ENCODE results near the gene LEF1.

Gene LEF1

DNA sequence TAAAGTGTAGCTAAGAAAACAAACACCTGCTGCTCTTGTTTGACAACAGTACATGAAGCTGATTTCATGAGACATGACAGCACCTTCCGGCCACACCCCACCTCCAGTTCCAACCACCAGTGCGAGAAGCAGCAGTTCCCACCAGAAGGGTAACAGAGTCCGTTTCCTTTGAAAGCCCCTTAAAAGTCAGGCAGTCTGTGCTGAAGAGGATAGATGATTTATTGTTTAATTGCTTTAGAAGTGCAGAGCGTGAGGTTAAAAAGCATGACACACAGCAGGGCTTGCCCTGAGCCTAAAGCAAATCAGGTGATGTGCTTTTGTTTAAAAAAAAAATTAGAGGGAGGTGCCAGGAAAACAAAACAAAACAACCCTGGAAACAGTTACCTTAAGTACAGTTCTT lies 96.4 kb downstream of the LEF1 start:
- H3K4me3 ChIP-seq (ENCODE audit: control insufficient read depth, low read depth, low read length) = no peak overlapping the region
- TF ChIP-seq, protein P1, sequence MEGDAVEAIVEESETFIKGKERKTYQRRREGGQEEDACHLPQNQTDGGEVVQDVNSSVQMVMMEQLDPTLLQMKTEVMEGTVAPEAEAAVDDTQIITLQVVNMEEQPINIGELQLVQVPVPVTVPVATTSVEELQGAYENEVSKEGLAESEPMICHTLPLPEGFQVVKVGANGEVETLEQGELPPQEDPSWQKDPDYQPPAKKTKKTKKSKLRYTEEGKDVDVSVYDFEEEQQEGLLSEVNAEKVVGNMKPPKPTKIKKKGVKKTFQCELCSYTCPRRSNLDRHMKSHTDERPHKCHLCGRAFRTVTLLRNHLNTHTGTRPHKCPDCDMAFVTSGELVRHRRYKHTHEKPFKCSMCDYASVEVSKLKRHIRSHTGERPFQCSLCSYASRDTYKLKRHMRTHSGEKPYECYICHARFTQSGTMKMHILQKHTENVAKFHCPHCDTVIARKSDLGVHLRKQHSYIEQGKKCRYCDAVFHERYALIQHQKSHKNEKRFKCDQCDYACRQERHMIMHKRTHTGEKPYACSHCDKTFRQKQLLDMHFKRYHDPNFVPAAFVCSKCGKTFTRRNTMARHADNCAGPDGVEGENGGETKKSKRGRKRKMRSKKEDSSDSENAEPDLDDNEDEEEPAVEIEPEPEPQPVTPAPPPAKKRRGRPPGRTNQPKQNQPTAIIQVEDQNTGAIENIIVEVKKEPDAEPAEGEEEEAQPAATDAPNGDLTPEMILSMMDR (conservative IDR thresholded peaks at IDR 0.05; ENCODE audit: control insufficient read depth, insufficient read depth, low read depth, low read length) = no peak
- no peak for DNase-seq (ENCODE audit: low read depth)

DNA sequence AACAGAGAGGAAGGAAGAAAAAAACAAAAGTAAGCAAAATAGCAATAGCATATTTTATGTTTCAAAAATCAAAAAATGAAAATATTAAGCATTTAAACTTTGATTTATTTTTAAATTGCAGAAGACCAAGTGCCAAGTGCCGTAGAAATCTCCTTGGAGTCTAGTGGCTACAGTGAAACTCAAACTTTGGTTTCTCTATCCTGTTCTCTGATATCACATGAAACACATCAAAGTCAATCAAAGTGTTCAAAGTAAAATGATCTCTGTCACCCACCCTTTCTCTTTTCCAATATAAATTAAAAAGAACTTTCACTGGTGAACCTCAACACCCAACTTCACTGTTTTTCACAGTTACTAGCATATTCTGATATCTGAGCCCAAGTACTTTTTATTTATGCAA lies 98.0 kb downstream of the LEF1 start:
- no peak overlapping the region for H3K4me3 ChIP-seq (ENCODE audit: control insufficient read depth, low read depth, low read length)
- TF ChIP-seq, protein P1 (conservative IDR thresholded peaks at IDR 0.05; ENCODE audit: control insufficient read depth, insufficient read depth, low read depth, low read length) = no peak
- no peak for DNase-seq (ENCODE audit: low read depth)

DNA sequence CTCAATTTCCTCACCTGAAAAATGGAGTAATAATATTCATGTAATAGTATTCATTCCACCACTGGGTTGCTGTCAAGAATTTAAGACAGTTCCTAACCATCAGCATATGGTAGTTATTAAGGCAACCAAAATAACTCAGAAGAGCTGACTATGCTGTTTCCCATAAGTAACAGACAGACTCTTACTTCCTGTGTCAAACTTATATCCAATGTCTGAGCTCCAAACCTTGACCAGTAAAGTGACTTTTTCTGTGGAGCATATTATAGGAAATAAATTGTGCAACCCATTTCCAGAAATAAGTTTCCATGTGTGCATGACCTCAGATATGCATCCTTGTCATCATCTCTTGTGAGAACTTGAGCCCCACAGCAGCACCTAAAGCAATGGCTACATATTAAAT lies 100.3 kb downstream of the LEF1 start:
- peak; percentile 71 for DNase-seq (ENCODE audit: low read depth)
- TF ChIP-seq, protein P1 (conservative IDR thresholded peaks at IDR 0.05; ENCODE audit: control insufficient read depth, insufficient read depth, low read depth, low read length) = no peak

DNA sequence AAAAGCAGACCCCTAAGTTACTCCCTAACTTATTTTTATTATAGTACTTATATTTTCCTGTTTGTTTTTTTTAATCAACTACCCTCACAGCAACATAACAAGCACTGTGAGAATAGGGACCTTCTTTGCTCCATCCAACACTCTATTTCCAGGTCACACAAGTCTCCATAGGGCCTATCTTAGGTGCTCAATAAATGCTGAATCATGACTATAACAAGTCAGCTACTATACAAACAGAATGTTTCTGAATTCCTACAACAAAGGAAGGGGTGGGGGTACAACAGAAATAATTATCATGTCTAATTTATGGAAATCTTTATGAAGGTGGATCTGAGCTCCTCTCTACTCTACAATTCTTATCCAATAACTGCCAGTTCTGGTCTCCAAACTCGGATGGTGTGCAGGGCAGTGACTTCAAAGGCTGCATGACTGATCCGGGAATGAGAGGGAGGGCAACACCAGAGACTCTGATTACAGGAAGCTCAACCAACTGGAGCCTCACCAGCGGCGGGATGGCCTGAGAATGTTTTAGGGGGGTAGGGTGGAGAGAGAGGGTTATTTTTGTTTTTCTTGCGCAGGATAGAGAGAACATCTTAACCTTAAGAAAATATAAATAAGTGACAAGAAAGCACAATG lies 107.9 kb downstream of the LEF1 start:
- H3K4me3 ChIP-seq (ENCODE audit: control insufficient read depth, low read depth, low read length) = no peak overlapping the region
- peak; percentile 17 for DNase-seq (ENCODE audit: low read depth)
- TF ChIP-seq, protein P1 (conservative IDR thresholded peaks at IDR 0.05; ENCODE audit: control insufficient read depth, insufficient read depth, low read depth, low read length) = no peak

More for the DNA sequence above, 100.3 kb downstream of the LEF1 start:
- no peak overlapping the region for H3K4me3 ChIP-seq (ENCODE audit: control insufficient read depth, low read depth, low read length)

DNA sequence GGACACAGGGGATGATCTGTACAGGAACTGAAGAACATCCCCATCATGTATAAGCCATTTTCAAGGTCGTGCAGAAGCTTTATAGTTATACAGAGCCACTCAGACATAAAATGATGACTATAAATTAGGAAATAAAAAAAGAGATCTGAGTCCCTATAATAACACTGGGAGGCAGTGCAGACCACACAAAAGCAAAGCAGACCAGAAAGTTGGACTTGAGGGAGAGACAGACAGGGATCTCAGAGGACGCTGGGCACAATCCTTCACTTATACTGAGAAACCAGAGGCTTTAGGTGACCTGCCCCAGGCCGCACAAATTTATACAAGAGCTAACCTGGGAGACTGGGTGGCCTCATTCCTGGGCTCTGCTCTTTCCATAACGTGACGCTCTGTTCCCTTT lies 108.6 kb downstream of the LEF1 start:
- peak; percentile 64 for DNase-seq (ENCODE audit: low read depth)
- H3K4me3 ChIP-seq (ENCODE audit: control insufficient read depth, low read depth, low read length) = no peak overlapping the region
- TF ChIP-seq, protein P1 (conservative IDR thresholded peaks at IDR 0.05; ENCODE audit: control insufficient read depth, insufficient read depth, low read depth, low read length) = peak; percentile 41

DNA sequence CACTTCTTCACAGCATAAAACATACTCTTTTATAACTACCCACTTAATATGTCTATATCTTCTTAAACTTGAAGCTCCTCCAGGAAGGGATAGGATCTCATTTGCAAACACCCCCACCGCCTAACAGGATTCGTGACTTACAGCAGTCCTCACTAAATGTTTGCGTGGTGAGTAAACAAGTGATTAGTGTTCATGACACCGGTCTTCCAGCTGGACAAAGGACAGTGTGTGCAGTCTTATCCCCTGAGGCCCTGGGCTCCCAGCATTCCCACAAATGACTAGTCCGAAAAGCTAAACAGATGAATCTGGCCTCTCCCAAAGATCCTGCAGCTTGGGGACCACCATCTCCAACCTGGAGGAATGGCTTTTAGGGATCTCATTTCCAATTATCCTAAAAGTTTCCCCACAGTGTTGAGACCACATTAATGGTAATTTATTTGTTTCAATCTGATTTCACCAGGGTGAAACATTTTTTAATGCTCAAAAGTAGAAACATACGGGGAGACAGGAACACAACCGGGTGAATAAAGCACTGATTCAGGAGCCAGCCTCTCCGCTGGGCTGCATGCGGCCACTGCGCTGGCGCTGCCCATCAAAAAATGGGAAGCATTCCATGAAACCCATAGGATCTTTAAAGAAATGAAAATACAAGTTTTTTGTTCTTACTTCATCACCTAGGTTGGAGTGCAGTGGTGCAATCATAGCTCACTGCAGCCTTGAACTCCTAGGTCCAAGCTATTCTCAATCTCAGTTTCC lies 109.9 kb downstream of the LEF1 start:
- peak; percentile 56 for DNase-seq (ENCODE audit: low read depth)
- no peak overlapping the region for H3K4me3 ChIP-seq (ENCODE audit: control insufficient read depth, low read depth, low read length)
- TF ChIP-seq, protein P1 (conservative IDR thresholded peaks at IDR 0.05; ENCODE audit: control insufficient read depth, insufficient read depth, low read depth, low read length) = no peak
